ENCODE data around the gene LRRC37A.
"Not testable (repeated sequence)": the region's sequence is repeated elsewhere in the genome, so short reads cannot be mapped to it uniquely, and the experiment has no call there.

GRCh38 chr17:46290906-46291546, 3.9 kb upstream of the LRRC37A start:
- not testable (repeated sequence) for TF ChIP-seq CTCF (IDR thresholded peaks at IDR 0.05); ZFX (IDR thresholded peaks at IDR 0.05; ENCODE audit: borderline replicate concordance)
